K562 (cell line): Measurements from ENCODE around the gene FAM174B. TPM values are rescaled to one million over a fixed set of nuclear protein-coding genes. Genes with fewer than 3 reads are reported as not detected.

Experiments
- ATAC-seq: fragments of 200-7000 bp; cut with Tn5 transposase; 3 replicates; pipeline ENCODE4 v1.9.1; 2020; ENCODE audit warnings: moderate library complexity
- BruUV-seq: library from RNA; stranded (reverse); fragments of 400-500 nt; replicated peaks from 2 replicates; lab custom pipeline; 2021; lab: Mats Ljungman, UMichigan
- CTCF ChIA-PET: fragments of 300-600 bp; formaldehyde crosslinking; extraction: SDS; loops from one replicate; lab custom pipeline; 2021; ENCODE audit warnings: low intra/inter-chr PET ratio; lab: Yijun Ruan, JAX
- POLR2A ChIA-PET: fragments of 300-600, 350-650 bp; sonication (Branson Sonifier 250); formaldehyde crosslinking; extraction: SDS; loops from one replicate; lab custom pipeline; 2021; ENCODE audit warnings: antibody characterized with exemption, inconsistent platforms; lab: Yijun Ruan, JAX
- DNase-seq, 4 experiments: peaks; one replicate each; pipeline versions ENCODE4 v3.0.0 to v3.0.0-alpha.2; 2011 to 2018; ENCODE audit warnings: low spot score in 3 of 4, mixed read lengths in 3 of 4; ENCODE audit errors: extremely low read depth in 1 of 4
- FAIRE-seq: peaks from 2 replicates; lab custom pipeline; 2011; peaks lifted over from hg19 to GRCh38; lab: Jason Lieb, UNC
- H2AFZ ChIP-seq: 2 replicates; pipeline ENCODE4 v1.6.0; 2011; ENCODE audit warnings: low read depth, low read length, control low read depth, inconsistent platforms
- H3K27ac ChIP-seq: fragments of 200-600 bp; 3 replicates; pipeline ENCODE4 v1.8.0; 2011; ENCODE audit warnings: low read depth, mild to moderate bottlenecking, control low read depth, inconsistent platforms, low read length, moderate library complexity, mixed read lengths; ENCODE audit errors: extremely low read depth
- H3K27me3 ChIP-seq, 2 experiments: fragments of 300-600 bp in 1 of 2; 2 replicates in 1 of 2; 3 replicates in 1 of 2; pipeline versions ENCODE4 v1.6.0 to v1.8.0; 2011; ENCODE audit warnings: inconsistent platforms in 2 of 2, low read length in 2 of 2, mild to moderate bottlenecking in 1 of 2, mixed read lengths in 1 of 2, moderate library complexity in 1 of 2; ENCODE audit not compliant: control insufficient read depth in 2 of 2, insufficient read depth in 2 of 2
- H3K36me3 ChIP-seq: fragments of 300-600 bp; 3 replicates; pipeline ENCODE4 v1.8.0; 2011; ENCODE audit warnings: mild to moderate bottlenecking, low read length, inconsistent platforms; ENCODE audit not compliant: control insufficient read depth, insufficient read depth
- H3K4me1 ChIP-seq, 2 experiments: fragments of 200-600 bp in 1 of 2; replicated peaks in 1 of 2; 2 replicates in 1 of 2; 3 replicates in 1 of 2; pipeline versions ENCODE4 v1.5.1 to v1.8.0; 2011; ENCODE audit warnings: inconsistent platforms in 2 of 2, low read length in 2 of 2, mild to moderate bottlenecking in 1 of 2, mixed read lengths in 1 of 2, moderate library complexity in 1 of 2; ENCODE audit not compliant: control insufficient read depth in 2 of 2, insufficient read depth in 2 of 2
- H3K4me2 ChIP-seq: 2 replicates; pipeline ENCODE4 v1.6.1; 2011; ENCODE audit warnings: low read length, control low read depth, inconsistent platforms, mixed read lengths; ENCODE audit not compliant: insufficient read depth
- H3K4me3 ChIP-seq: fragments of 200-600 bp; sonication (generic), shearing (Covaris generic); 2 replicates; pipeline ENCODE4 v1.5.1; 2016; ENCODE audit warnings: control low read depth, inconsistent platforms
- H3K79me2 ChIP-seq: fragments of 200-600 bp; 3 replicates; pipeline ENCODE4 v1.8.0; 2011; ENCODE audit warnings: low read length, inconsistent platforms; ENCODE audit not compliant: control insufficient read depth, insufficient read depth
- H3K9ac ChIP-seq, 2 experiments: 2 replicates each; pipeline versions ENCODE4 v1.6.0 to v1.6.1; 2011; ENCODE audit warnings: low read depth in 2 of 2, low read length in 2 of 2, control low read depth in 1 of 2, inconsistent platforms in 1 of 2, mild to moderate bottlenecking in 1 of 2, mixed read lengths in 1 of 2; ENCODE audit not compliant: insufficient read depth in 1 of 2
- H3K9me1 ChIP-seq: one replicate; pipeline ENCODE4 v1.6.0; 2011; ENCODE audit warnings: inconsistent platforms, mild to moderate bottlenecking, low read length, moderate library complexity; ENCODE audit not compliant: control insufficient read depth, insufficient read depth
- H3K9me3 ChIP-seq: replicated peaks from 2 replicates; pipeline ENCODE4 v1.5.1; 2011; ENCODE audit warnings: low read depth, low read length, inconsistent platforms; ENCODE audit not compliant: control insufficient read depth, insufficient read depth
- H4K20me1 ChIP-seq: replicated peaks from 2 replicates; pipeline ENCODE4 v1.6.1; 2011; ENCODE audit warnings: low read length, inconsistent platforms, mixed read lengths; ENCODE audit not compliant: control insufficient read depth, insufficient read depth
- ATF4 ChIP-seq: fragments of 450-650 bp; formaldehyde crosslinking; IDR thresholded peaks from 2 replicates; pipeline ENCODE4 v1.4.0; 2022; ENCODE audit warnings: mild to moderate bottlenecking, moderate library complexity
- CREB1 ChIP-seq, 2 experiments: sonication (generic) in 1 of 2; formaldehyde crosslinking in 1 of 2; IDR thresholded peaks; 2 replicates each; pipeline versions ENCODE4 v1.6.1 to v1.8.0; 2012 to 2022; ENCODE audit warnings: inconsistent platforms in 1 of 2, mild to moderate bottlenecking in 1 of 2, missing genetic modification reagents in 1 of 2, moderate library complexity in 1 of 2
- FOXK2 ChIP-seq, 2 experiments: fragments of 450-650 bp; IDR thresholded peaks in 1 of 2; conservative IDR thresholded peaks in 1 of 2; 2 replicates each; pipeline ENCODE4 v1.6.1; 2016; ENCODE audit warnings: low read depth in 2 of 2, mild to moderate bottlenecking in 1 of 2
- HEY1 ChIP-seq: fragments of 250-450 bp; sonication (Bioruptor Pico); IDR thresholded peaks from 2 replicates; pipeline ENCODE4 v1.5.0; 2020; ENCODE audit warnings: mild to moderate bottlenecking, moderate library complexity, borderline replicate concordance
- KLF16 ChIP-seq: IDR thresholded peaks from 2 replicates; pipeline ENCODE4 v1.6.1; 2016; ENCODE audit warnings: antibody characterized with exemption
- MCM5 ChIP-seq: fragments of 450-650 bp; IDR thresholded peaks from 2 replicates; pipeline ENCODE4 v1.6.1; 2016; ENCODE audit warnings: low read depth
- PCBP2 ChIP-seq: fragments of 200-400 bp; formaldehyde crosslinking; IDR thresholded peaks from 2 replicates; pipeline ENCODE4 v1.6.1; 2018; ENCODE audit warnings: low read length, low read depth, mild to moderate bottlenecking, moderate library complexity; ENCODE audit not compliant: poor library complexity, severe bottlenecking
- RBM22 ChIP-seq: fragments of 200-400 bp; formaldehyde crosslinking; IDR thresholded peaks from 2 replicates; pipeline ENCODE4 v1.6.1; 2018; ENCODE audit warnings: low read length, low read depth; ENCODE audit not compliant: poor library complexity, severe bottlenecking
- THAP12 ChIP-seq: fragments of 250-450 bp; sonication (Bioruptor Pico); IDR thresholded peaks from 2 replicates; pipeline ENCODE4 v1.9.0; 2021; ENCODE audit warnings: mild to moderate bottlenecking, inconsistent platforms
- ZKSCAN3 ChIP-seq: fragments of 250-450 bp; sonication (Bioruptor Pico); IDR thresholded peaks from 2 replicates; pipeline ENCODE4 v1.4.0; 2020
- ZNF143 ChIP-seq: sonication (generic); formaldehyde crosslinking; IDR thresholded peaks from 2 replicates; pipeline ENCODE4 v1.9.0; 2022; ENCODE audit warnings: mild to moderate bottlenecking, missing genetic modification reagents
- ZNF644 ChIP-seq: fragments of 200-800 bp; sonication (Bioruptor generic); IDR thresholded peaks from 2 replicates; pipeline ENCODE4 v1.6.1; 2016; ENCODE audit warnings: low read depth, missing genetic modification characterization, missing compliant biosample characterization
- WGBS: fragments of 100-300 bp; shearing (Covaris generic); methylation state at CpG from one replicate; pipeline ENCODE4 v1.1.6; 2016; ENCODE audit warnings: low coverage, mixed read lengths; ENCODE audit not compliant: insufficient coverage; ENCODE audit errors: missing lambda C conversion rate; 5-methylcytosine and 5-hydroxymethylcytosine counted together
- in situ Hi-C: fragments of 300-500 bp; cut with MboI; formaldehyde crosslinking; loops from 4 replicates; pipeline ENCODE4 v1.15.0; 2018; ENCODE audit warnings: inconsistent platforms, mixed read lengths
- intact Hi-C: fragments of 100-400 bp; cut with micrococcal nuclease; formaldehyde crosslinking; loops from 2 replicates; pipeline ENCODE4 v1.14.2; 2022
- polyA plus RNA-seq, 8 experiments: library from polyadenylated mRNA; depleted of rRNA in 4 of 8; stranded (reverse) in 5 of 8; unstranded in 3 of 8; fragments of >200 nt; fragmentation: Nextera tagmentation in 2 of 8; fragmentation: Illumina TruSeq in 1 of 8; extraction: Ambion mirVana in 2 of 8; extraction: Trizol in 1 of 8; gene quantifications; 2 replicates each; pipeline versions ENCODE4 v1.2.1 to v1.2.3, GENCODE V29; 2011 to 2014; ENCODE audit warnings: inconsistent platforms in 1 of 8, missing spikeins in 1 of 8
- total RNA-seq, 7 experiments: library from RNA; depleted of rRNA in 6 of 7; stranded (reverse); fragments of >200 nt in 6 of 7; fragmentation: Illumina TruSeq in 2 of 7; extraction: Trizol in 2 of 7; gene quantifications; 2 replicates each; pipeline versions ENCODE4 v1.2.1 to v1.2.3, GENCODE V29; 2011 to 2021; ENCODE audit warnings: low replicate concordance in 1 of 7

FAM174B gene
- total and polyA plus RNA-seq, 9 of the 15 experiments (the other 6 are each of a cell fraction or from before 2014, with no cell fraction given), result 0.39 to 2.7 (median 1.9) TPM; not detected in 1

GRCh38 chr15:92657486-92657885 lies 1.9 kb upstream of the FAM174B start:
- Histone ChIP-seq H3K9me1 (no peaks in the 10 kb centered on the region), H4K20me1 (no peaks in the 10 kb centered on the region; the same call in 1 of the 2 replicates), H3K27ac (no peak overlapping the region), H3K79me2 (no peaks in the 10 kb centered on the region), H3K9me3 (no peaks in the 10 kb centered on the region), H3K27me3 (peaks cover 17 to 42% of the 10 kb centered on the region in 2 experiments; a peak in 4 of 5 replicates), H3K4me1 (peaks cover 0 to 10% of the 10 kb centered on the region in 2 experiments; a peak in 2 of 5 replicates), H3K9ac (no peak overlapping the region), H3K4me3 (no peak overlapping the region), H3K36me3 (no peaks in the 10 kb centered on the region), H2AFZ (no peak overlapping the region), H3K4me2 (no peak overlapping the region)
- FAIRE-seq, result no peak
- intact Hi-C loops, result no loop called here
- ChIA-PET CTCF (interaction anchor here (0.6 kb wide), 1 partner anchor 44 kb away, joined by 6 read pairs; no protein-coding TSS in a partner anchor), POLR2A (interaction anchor here (0.6 kb wide), 1 partner anchor 488 kb away, joined by 3 read pairs; no protein-coding TSS in a partner anchor)
- in situ Hi-C loops, result no loop called here
- no peak for DNase-seq
- WGBS, result 0% methylated on average over 5 of the region's 5 CpGs
- no peak for ATAC-seq
- TF ChIP-seq HEY1 (CRISPR knock-in tag), result no peak
- no peak for TF ChIP-seq ZNF143 (CRISPR knock-in tag)
- no peak for TF ChIP-seq ZKSCAN3 (CRISPR knock-in tag)
- no peak for TF ChIP-seq FOXK2 (conservative IDR thresholded peaks at IDR 0.05 in 1 of 2, IDR thresholded peaks at IDR 0.05 in 1 of 2; ENCODE audit: low read depth in 2 of 2)
- BruUV-seq, result no TSS peak

- no peak overlapping the region for H3K27ac ChIP-seq
- BruUV-seq, result no TSS peak
- DNase-seq, result no peak
- ChIA-PET POLR2A (interaction anchor here (0.7 to 1.1 kb wide), 4 partner anchors 11 to 222 kb away, joined by 3 to 4 read pairs (median 4); no protein-coding TSS in a partner anchor), CTCF (no interaction called here)
- H3K36me3 ChIP-seq, result no peaks in the 10 kb centered on the region
- no peak overlapping the region for H3K4me3 ChIP-seq
- no peaks in the 10 kb centered on the region for H3K79me2 ChIP-seq
- H3K27me3 ChIP-seq, result peaks cover 19 to 50% of the 10 kb centered on the region in 2 experiments; a peak in 4 of 5 replicates
- peaks cover 2% of the 10 kb centered on the region; the same call in 1 of the 2 replicates for H3K9me3 ChIP-seq
- 0% methylated on average over 6 of the region's 6 CpGs for WGBS
- H4K20me1 ChIP-seq, result no peaks in the 10 kb centered on the region; the same call in 1 of the 2 replicates
- H3K9ac ChIP-seq, result no peak overlapping the region
- H3K9me1 ChIP-seq, result no peaks in the 10 kb centered on the region
- no peak for ATAC-seq
- no peak for FAIRE-seq
- H2AFZ ChIP-seq, result no peak overlapping the region
- intact Hi-C loops, result no loop called here
- no peak overlapping the region for H3K4me2 ChIP-seq
- in situ Hi-C loops, result no loop called here
- H3K4me1 ChIP-seq, result peaks cover 0 to 10% of the 10 kb centered on the region in 2 experiments; a peak in 2 of 5 replicates
- TF ChIP-seq PCBP2, result no peak
- no peak for TF ChIP-seq ZNF644 (tag)
- TF ChIP-seq RBM22, result no peak
- TF ChIP-seq MCM5, result no peak
- TF ChIP-seq THAP12 (CRISPR knock-in tag), result no peak
- no peak for TF ChIP-seq KLF16
- no peak for TF ChIP-seq CREB1 (IDR thresholded peaks at IDR 0.05)
- no peak for TF ChIP-seq CREB1 (CRISPR knock-in tag; IDR thresholded peaks at IDR 0.05)
- no peak for TF ChIP-seq ATF4 (CRISPR knock-in tag)
Observed at GRCh38 chr15:92656089-92656488, 514 bp upstream of the FAM174B start.
